Measurements from ENCODE around the gene ZNF689. TPM values are rescaled to one million over a fixed set of nuclear protein-coding genes. Genes with fewer than 3 reads are reported as not detected.

ZNF689 gene
- total and polyA plus RNA-seq, 2 of the 13 experiments (the other 11 are each of a cell fraction or from before 2014, with no cell fraction given): 9.7 to 19.5 TPM

GRCh38 chr16:30602616-30603277, 7.4 kb downstream of the ZNF689 start (continued):
- TF ChIP-seq ARHGAP35 (CRISPR knock-in tag; IDR thresholded peaks at IDR 0.05; ENCODE audit: borderline replicate concordance) (no peak), ATF7 (IDR thresholded peaks at IDR 0.05) (no peak), ATF7 (CRISPR knock-in tag; IDR thresholded peaks at IDR 0.05) (no peak), ZNF10 (CRISPR knock-in tag; IDR thresholded peaks at IDR 0.05; ENCODE audit: borderline replicate concordance, low read depth) (no peak), ZHX2 (IDR thresholded peaks at IDR 0.05; ENCODE audit: low read depth) (no peak), ZHX2 (CRISPR knock-in tag; IDR thresholded peaks at IDR 0.05; ENCODE audit: borderline replicate concordance) (no peak), POLR2A (IDR thresholded peaks at IDR 0.05; ENCODE audit: insufficient read depth in 1 of 2, low read depth in 2 of 2, low read length in 2 of 2) (0 out of 4 replicates have a peak, but pooled peaks of 1 of the 2 experiments have one; percentile 29), GATA4 (IDR thresholded peaks at IDR 0.05; ENCODE audit: borderline replicate concordance, low read depth) (no peak), ZNF382 (CRISPR knock-in tag; IDR thresholded peaks at IDR 0.05; ENCODE audit: borderline replicate concordance) (no peak), POLR2AphosphoS5 (IDR thresholded peaks at IDR 0.05; ENCODE audit: low read depth, low read length) (peak; percentile 19; the same call in 1 of the 2 replicates), DMTF1 (CRISPR knock-in tag; IDR thresholded peaks at IDR 0.05) (no peak), ZEB1 (IDR thresholded peaks at IDR 0.05; ENCODE audit: insufficient replicate concordance, low read depth) (no peak), ZSCAN30 (CRISPR knock-in tag; IDR thresholded peaks at IDR 0.05) (no peak), ZNF180 (CRISPR knock-in tag; IDR thresholded peaks at IDR 0.05; ENCODE audit: borderline replicate concordance, low read depth) (no peak), DPF2 (CRISPR knock-in tag; IDR thresholded peaks at IDR 0.05; ENCODE audit: borderline replicate concordance, low read depth) (no peak), ZNF326 (CRISPR knock-in tag; IDR thresholded peaks at IDR 0.05; ENCODE audit: borderline replicate concordance) (no peak), ELF1 (CRISPR knock-in tag; IDR thresholded peaks at IDR 0.05) (no peak), DNMT1 (CRISPR knock-in tag; IDR thresholded peaks at IDR 0.05) (no peak), CERS6 (CRISPR knock-in tag; IDR thresholded peaks at IDR 0.05) (no peak), PHF21A (CRISPR knock-in tag; IDR thresholded peaks at IDR 0.05) (no peak), SP140L (CRISPR knock-in tag; IDR thresholded peaks at IDR 0.05; ENCODE audit: borderline replicate concordance) (no peak), FOXP1 (IDR thresholded peaks at IDR 0.05) (no peak), FOXP1 (CRISPR knock-in tag; IDR thresholded peaks at IDR 0.05) (no peak)

All from HepG2 (cell line).